SK-N-SH (cell line): ENCODE results near the gene NXNL1.

ENCODE experiments used
- CHD2 ChIP-seq: fragments of 150-350 bp; IDR thresholded peaks from 2 replicates; pipeline ENCODE4 v1.6.1; 2018; ENCODE audit warnings: low read length; ENCODE audit not compliant: partially characterized antibody
- CTCF ChIP-seq: fragments of 200-600 bp; sonication (generic); IDR thresholded peaks from 2 replicates; pipeline ENCODE4 v1.6.1; 2017; ENCODE audit warnings: antibody characterized with exemption, mild to moderate bottlenecking, moderate library complexity
- ELF1 ChIP-seq: IDR thresholded peaks from 2 replicates; pipeline ENCODE4 v1.4.0; 2012
- EP300 ChIP-seq, 2 experiments: IDR thresholded peaks; 2 replicates each; pipeline versions ENCODE4 v1.4.0 to v1.6.1; 2012; ENCODE audit warnings: borderline replicate concordance in 1 of 2, low read depth in 1 of 2, low read length in 1 of 2
- POLR2AphosphoS5 ChIP-seq: IDR thresholded peaks from 2 replicates; pipeline ENCODE4 v1.6.1; 2012; ENCODE audit warnings: low read depth, low read length
- RAD21 ChIP-seq: IDR thresholded peaks from 2 replicates; pipeline ENCODE4 v1.6.1; 2012; ENCODE audit warnings: mild to moderate bottlenecking, low read length
- REST ChIP-seq: IDR thresholded peaks from 2 replicates; pipeline ENCODE4 v1.6.1; 2012; ENCODE audit warnings: mild to moderate bottlenecking, low read depth, low read length, moderate library complexity
- SMC3 ChIP-seq: IDR thresholded peaks from 2 replicates; pipeline ENCODE4 v1.6.1; 2012; ENCODE audit warnings: low read depth, low read length, improper control_type of control experiment
- TAF1 ChIP-seq: IDR thresholded peaks from 2 replicates; pipeline ENCODE4 v1.6.1; 2012; ENCODE audit warnings: low read depth, mild to moderate bottlenecking, low read length, moderate library complexity, borderline replicate concordance

GRCh38 chr19:17419154-17419620 lies 41.5 kb downstream of the NXNL1 start:
- no peak for TF ChIP-seq RAD21
- TF ChIP-seq SMC3: no peak
- TF ChIP-seq CTCF: no peak
- TF ChIP-seq REST: no peak
- no peak for TF ChIP-seq CHD2
- no peak for TF ChIP-seq ELF1
- TF ChIP-seq POLR2AphosphoS5: no peak
- TF ChIP-seq EP300 (IDR thresholded peaks at IDR 0.05; ENCODE audit: borderline replicate concordance in 1 of 2, low read depth in 1 of 2, low read length in 1 of 2): no peak
- TF ChIP-seq TAF1: no peak
